Stimulated activated CD4-positive, alpha-beta T cell treated with anti-CD3 and anti-CD28 coated beads, TNF-alpha, amount 100 ng/mL, for 4 hours (primary cell): ENCODE measurements around the gene UMAD1.

ENCODE experiments used
- DNase-seq, 3 experiments: peaks; one replicate each; pipeline ENCODE4 v3.0.0-alpha.2; 2020; ENCODE audit warnings: low read depth in 3 of 3

UMAD1 gene

GRCh38 chr7:7640221-7641128 lies at the start of gene UMAD1:
UMAD1 (plus strand) TSS chr7:7640752; CDS start chr7:7673372, 32,620 bp downstream.
- peak; percentile 87 to 96 (median 94) for DNase-seq

- no peak for DNase-seq
Observed at GRCh38 chr7:7595451-7595850, 45.1 kb upstream of the UMAD1 start.

GRCh38 chr7:7596176-7596575 lies 44.4 kb upstream of the UMAD1 start:
- no peak for DNase-seq

GRCh38 chr7:7607010-7607409 lies 33.5 kb upstream of the UMAD1 start:
- DNase-seq = no peak

- no peak for DNase-seq
Observed at GRCh38 chr7:7609330-7609729, 31.2 kb upstream of the UMAD1 start.

- DNase-seq = no peak
Observed at GRCh38 chr7:7612519-7612918, 28.0 kb upstream of the UMAD1 start.

- DNase-seq = no peak
Observed at GRCh38 chr7:7613210-7613609, 27.3 kb upstream of the UMAD1 start.

- DNase-seq = no peak
Observed at GRCh38 chr7:7614018-7614741, 26.4 kb upstream of the UMAD1 start.

- no peak for DNase-seq
Observed at GRCh38 chr7:7617550-7617949, 23.0 kb upstream of the UMAD1 start.

- DNase-seq = no peak
Observed at GRCh38 chr7:7618410-7618809, 22.1 kb upstream of the UMAD1 start.

GRCh38 chr7:7620236-7620635 lies 20.3 kb upstream of the UMAD1 start:
- DNase-seq = no peak

- no peak for DNase-seq
Observed at GRCh38 chr7:7620644-7621210, 19.8 kb upstream of the UMAD1 start.

GRCh38 chr7:7628476-7628875 lies 12.1 kb upstream of the UMAD1 start:
- no peak for DNase-seq

- no peak for DNase-seq
Observed at GRCh38 chr7:7630626-7631329, 9.8 kb upstream of the UMAD1 start.

- DNase-seq = no peak
Observed at GRCh38 chr7:7639421-7639820, 1.1 kb upstream of the UMAD1 start.

GRCh38 chr7:7639847-7640220 lies 718 bp upstream of the UMAD1 start:
- DNase-seq = peak in 2 of 3 experiments; percentile 21 to 22

GRCh38 chr7:7641129-7641663 lies 644 bp downstream of the UMAD1 start:
- peak in 1 of 3 experiments; percentile 11 for DNase-seq

GRCh38 chr7:7642081-7642480 lies 1.5 kb downstream of the UMAD1 start:
- no peak for DNase-seq

GRCh38 chr7:7647495-7648036 lies 7.0 kb downstream of the UMAD1 start:
- no peak for DNase-seq

- no peak for DNase-seq
Observed at GRCh38 chr7:7650682-7651206, 10.2 kb downstream of the UMAD1 start.

- DNase-seq = no peak
Observed at GRCh38 chr7:7651479-7651878, 10.9 kb downstream of the UMAD1 start.
